HG03439 (cell line): ENCODE measurements around the gene NOTUM.
"Not testable (repeated sequence)": the region's sequence is repeated elsewhere in the genome, so short reads cannot be mapped to it uniquely, and the experiment has no call there.

ENCODE experiments used
- ATAC-seq: cut with Tn5 transposase; IDR thresholded peaks from one replicate; pipeline ENCODE4 v1.9.1; 2021; ENCODE audit warnings: mild to moderate bottlenecking, moderate library complexity; ENCODE audit not compliant: unreplicated experiment

The NOTUM gene

GRCh38 chr17:81996757-81997441 is 35.9 kb upstream of the NOTUM start:
- no peak for ATAC-seq

GRCh38 chr17:81996232-81996756 is 35.3 kb upstream of the NOTUM start:
- ATAC-seq = no peak

DNA sequence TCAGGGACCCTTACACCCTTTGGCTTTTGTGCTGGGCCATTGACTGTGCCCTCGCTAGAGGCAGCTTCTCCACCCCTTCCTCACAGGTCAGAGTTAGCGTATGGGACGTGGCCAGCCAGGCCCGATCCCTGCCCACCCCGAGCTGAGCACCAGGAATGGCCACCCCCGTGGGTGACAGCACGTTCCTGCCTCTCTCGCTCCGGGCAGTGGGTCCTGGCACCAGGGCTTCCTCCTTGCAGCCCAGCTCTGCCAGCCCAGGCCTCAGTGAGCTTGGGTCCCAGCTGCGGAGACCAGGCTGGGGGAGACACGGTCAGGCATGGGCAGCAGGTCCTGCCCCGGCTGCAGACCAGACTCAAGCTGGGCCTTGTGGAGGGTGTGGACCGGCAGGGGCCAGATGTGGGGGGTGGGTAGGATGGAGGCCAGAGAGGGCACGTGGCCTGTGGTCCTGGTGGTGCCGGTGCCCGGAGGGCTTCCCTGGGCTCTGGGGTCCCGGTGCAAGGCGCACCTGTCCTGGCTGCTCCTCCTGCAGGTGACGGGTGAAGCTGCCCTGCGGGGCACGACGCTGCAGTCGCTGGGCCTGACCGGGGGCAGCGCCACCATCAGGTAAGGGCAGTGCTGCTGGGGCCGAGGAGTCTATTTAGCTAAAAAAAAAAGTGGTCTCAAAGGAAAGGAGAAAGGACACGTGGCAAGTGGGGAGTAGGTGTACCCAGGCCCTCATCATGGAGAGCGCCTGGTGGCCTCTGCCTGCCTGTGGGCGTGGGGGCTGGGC is 34.7 kb upstream of the NOTUM start:
- ATAC-seq = no peak

GRCh38 chr17:81994593-81995462 is 33.8 kb upstream of the NOTUM start:
- ATAC-seq = no peak

- no peak for ATAC-seq
These were observed 33.0 kb upstream of the NOTUM start for GRCh38 chr17:81993729-81994592.

- no peak for ATAC-seq
These were observed 31.5 kb upstream of the NOTUM start for GRCh38 chr17:81992306-81993102.

- no peak for ATAC-seq
These were observed 30.8 kb upstream of the NOTUM start for GRCh38 chr17:81991684-81992305.

DNA sequence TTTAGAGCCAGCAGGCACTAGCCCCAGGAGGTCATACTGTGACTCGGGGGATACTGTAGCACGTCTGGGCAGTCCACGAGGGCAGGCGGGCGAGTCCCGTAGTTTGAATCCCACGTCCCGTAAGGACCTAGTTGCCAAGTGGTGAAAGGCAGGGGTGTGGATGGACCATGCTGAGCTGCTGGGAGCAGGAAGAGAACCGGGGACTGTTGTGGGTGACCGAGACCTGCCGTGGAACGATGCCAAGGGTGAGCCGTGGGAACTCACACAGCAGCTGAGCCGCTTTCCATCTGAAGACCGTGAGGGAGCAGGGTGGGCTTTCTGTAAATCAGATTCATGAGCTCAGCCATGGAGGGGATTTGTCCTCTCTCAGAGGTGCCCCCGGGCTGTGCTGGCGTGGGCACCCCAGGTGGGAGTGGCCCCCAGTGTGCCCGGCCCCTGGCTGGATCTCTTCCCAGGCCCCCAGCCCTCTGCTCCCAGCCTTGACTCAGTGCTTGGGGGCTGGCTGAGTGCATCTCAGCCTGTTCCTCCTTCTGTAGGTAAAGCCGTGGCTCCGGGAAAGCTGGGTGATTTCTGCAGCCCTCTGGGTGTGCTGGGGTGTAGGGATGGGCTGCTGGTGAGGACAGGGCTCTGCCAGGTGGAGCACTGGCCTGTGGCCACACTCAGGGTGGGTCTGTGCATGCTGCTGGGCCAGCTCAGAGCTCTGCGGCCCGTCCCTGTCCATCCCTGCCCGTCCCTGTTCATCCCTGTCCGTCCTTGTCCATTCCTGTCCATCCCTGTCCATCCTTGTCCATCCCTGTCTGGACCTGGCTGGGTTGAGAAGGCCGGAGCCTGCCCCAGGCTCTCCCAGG is 30.1 kb upstream of the NOTUM start:
- ATAC-seq = no peak

DNA sequence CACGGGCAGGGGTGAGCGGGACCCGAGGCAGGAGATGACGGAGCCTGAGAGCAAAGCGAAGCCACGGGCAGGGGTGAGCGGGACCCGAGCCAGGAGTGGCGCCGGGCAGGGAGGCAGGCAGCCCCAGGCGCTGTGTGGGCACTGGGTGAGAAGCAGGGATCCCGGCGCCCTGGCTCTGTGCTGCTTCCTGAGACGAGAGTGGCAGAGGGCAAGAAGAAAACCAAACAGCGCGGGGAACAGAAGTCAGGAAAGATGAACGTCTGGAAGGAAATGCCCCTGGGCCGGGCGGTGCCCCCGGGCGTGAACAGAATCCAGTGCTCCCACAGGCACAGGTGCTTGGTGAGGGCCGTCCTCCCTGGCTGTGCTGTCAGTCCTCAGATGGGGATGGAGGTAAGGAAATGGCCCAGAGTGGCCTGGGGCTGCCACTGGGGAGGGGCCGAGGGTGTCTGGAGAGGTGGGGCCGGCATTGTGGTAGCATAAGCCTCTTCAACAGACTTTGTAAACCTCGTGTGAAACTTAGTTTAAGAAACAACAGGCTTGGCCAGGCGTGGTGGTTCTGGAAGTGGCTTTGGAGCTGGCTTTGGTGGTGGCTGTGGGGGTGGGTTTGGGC is 26.3 kb upstream of the NOTUM start:
- ATAC-seq = no peak

DNA sequence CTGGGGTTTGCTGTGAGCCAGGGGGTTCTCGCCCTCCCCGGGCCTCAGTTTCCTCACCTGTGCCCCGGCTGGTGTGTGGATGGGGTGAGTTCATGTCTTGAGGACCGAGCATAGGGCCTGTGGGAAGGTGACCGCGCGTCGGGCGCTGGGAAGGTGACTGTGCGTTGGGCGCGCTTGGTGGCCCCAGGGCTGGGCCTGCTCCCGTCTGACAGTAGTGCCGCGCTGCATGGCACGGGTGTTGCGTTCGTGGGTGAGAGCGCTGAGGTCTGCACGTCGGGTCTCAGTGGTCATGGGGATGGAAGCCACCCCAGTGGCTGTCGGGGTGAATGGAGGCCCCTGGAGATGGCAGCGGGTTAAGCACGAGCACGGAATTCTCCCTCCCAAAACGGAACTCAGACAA is 25.6 kb upstream of the NOTUM start:
- ATAC-seq = no peak

DNA sequence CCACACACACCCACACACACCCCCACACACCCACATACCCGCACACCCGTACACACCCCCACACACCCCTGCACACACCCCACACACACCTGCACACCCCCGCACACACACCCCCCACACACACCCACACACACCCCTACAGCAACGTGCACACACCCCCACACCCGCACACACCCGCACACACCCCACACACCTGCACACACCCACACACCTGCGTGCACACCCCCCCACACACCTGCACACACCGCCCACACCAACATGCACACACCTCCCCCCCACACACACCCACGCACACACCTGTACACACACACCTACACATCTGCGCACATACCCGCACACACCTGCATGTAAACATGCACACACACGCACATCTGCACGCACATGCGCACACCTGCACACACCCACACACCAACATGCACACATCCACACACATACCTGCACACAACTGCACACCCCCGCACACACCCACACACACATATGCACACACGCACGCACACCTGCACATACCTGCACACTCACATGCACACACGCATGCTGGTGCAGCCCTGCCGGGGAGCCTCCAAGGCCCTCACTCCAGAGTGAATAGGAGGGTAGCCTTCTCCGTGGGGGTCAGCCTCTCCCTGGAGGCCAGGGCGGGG is 23.9 kb upstream of the NOTUM start:
- ATAC-seq = no peak

DNA sequence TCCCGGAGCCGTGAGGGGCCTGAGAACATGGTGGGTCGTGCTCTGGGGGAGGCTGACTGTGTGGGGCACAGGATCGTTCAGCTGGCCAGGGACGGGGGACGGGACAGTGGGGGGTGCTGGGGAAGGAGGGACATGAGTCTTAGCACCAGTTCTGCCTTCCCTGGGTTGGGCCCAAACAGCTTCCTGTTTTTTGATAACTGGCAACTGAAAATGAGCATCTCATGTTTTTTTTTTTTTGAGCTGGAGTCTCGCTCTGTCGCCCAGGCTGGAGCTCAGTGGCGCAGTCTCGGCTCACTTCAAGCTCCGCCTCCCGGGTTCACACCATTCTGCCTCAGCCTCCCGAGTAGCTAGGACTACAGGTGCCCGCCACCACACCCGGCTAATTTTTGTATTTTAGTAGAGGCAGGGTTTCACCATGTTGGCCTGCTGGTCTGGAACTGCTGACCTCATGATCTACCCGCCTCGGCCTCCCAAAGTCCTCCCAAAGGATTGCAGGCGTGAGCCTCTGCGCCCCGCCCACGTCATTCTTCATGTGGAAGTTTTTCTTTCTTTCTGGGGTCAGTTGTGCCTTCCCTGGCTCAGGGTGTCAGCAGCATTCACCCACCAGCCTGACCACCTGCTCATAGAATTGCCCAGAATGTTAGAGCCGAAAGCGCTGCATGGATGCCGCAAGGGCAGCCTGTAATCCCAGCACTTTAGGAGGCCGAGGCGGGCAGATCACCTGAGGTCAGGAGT is 22.8 kb upstream of the NOTUM start:
- ATAC-seq = no peak

GRCh38 chr17:81983011-81983638 is 22.1 kb upstream of the NOTUM start:
- ATAC-seq = no peak

DNA sequence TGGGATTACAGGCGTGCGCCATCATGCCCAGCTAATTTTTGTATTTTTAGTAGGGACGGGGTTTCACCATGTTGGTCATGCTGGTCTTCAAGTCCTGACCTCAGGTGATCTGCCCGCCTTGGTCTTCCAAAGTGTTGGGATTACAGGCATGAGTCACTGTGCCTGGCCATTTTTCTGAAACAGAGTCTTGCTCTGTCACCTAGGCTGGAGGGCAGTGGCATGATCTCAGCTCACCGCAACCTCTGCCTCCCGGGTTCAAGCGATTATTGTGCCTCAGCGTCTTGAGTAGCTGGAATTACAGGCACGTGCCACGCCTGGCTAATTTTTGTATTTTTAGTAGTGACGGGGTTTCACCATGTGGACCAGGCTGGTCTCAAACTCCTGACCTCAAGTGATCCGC is 20.5 kb upstream of the NOTUM start:
- not testable (repeated sequence) for ATAC-seq

- ATAC-seq = no peak
These were observed 19.8 kb upstream of the NOTUM start for GRCh38 chr17:81980707-81981343.

- ATAC-seq = no peak
These were observed 19.1 kb upstream of the NOTUM start for GRCh38 chr17:81980122-81980521.
